ENCODE data around the gene MGMT.

The MGMT gene

DNA sequence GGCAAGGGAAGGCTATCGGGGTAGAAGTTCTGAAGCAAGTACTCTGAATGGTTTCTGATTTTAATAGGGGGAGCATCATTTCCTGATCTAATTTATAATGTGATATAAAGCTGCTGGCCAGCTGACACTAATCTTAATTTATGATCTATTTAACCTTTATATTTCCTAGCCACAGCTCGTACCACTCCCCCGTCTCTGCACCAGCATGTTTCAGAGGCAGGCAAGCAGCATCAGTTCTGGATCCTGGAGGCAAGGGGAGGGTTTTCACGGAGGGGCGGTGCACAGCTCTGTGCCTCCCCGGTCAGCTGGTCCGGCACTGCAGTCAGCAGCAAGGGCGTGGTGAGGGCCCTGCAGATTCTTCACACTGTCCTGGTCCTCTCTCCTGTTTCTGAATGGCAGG is 30.0 kb downstream of the MGMT start:
- DNase-seq = no peak

DNA sequence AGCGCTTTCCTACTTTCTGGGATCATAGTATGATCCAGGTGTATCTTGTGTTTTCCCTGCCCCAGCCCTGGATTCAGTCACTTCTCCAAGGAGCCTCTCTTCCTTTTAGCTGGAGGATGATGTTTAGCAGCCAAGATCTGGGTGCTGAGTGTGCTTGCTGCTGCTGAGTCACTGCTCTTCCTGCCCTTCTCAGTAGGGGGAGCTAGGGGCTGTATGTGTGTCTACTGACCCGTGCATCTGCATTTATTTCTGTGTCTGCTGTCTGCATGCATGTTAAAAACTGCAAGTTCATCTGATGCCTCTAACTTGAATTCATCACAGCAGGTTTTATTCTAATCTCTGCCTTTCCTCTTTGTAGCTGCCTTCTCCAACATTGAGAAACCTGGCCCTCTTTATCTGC is 31.6 kb downstream of the MGMT start:
- no peak for DNase-seq

DNA sequence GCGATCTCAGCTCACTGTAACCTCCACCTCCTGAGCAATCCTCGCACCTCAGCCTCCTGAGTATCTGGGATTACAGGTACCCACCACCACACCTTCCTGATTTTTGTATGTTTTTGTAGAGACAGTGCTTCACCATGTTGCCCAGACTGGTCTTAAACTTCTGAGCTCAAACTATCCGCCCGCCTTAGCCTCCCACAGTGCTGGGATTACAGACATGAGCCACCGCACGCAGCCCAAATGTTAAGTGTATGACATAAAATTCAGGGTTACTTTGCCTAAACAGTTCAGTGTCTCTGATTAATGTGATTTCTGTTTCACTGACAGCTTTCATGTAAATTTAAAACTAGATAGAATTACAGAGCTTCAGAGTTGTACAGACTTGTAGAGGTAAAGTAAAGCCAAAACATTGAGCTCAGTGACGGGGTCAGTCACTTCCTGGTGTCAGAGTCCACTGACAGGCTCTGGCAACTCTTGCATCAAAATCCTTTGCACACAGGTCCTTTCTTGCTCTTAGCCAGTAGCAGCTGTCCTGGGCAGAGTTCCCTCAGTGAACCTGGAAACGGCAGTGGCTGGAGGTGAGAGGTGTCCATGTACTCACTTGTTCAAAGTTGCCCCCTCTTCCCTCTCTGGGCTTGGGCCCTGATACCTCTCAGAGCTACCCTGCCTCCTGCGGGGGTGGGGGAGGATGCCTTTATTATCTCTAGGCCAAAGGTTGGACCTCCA is 33.7 kb downstream of the MGMT start:
- no peak for DNase-seq

DNA sequence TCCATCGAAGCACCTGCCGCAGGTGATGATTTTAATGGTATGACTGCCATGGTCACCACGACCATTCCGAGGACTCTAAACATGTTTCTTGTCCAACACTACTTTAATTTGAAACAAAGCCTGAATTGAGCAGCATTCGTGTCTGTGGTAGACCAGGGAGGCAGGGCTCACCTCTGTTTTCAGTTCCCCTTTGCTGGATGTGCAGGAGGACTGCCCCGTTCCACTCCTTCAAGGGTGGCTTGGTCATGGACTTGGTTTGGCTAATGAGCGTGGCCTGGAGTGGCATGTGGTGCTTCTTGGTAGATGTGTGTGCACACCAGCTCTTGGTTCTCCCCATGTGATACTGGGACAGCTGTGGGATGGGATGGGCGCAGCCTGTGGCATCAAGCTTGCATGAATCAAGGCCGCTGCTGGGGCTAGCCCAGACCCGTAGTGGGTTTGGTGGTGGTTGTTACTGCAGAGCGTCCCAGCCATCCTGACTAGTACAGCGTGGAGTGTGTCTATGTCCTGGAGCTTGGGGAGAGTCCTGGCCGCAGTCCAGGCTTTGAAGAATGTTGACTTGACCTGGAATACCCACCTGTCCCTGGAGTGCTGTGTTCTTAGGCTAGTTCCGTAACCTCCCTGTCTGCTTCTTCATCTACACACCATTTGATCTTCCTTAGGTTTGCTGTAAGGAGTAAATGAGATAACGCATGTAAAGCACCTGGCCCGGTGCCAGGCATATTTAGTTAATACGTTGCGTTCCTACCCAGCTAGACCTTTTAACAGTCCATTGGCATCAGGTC is 34.8 kb downstream of the MGMT start:
- DNase-seq = no peak

DNA sequence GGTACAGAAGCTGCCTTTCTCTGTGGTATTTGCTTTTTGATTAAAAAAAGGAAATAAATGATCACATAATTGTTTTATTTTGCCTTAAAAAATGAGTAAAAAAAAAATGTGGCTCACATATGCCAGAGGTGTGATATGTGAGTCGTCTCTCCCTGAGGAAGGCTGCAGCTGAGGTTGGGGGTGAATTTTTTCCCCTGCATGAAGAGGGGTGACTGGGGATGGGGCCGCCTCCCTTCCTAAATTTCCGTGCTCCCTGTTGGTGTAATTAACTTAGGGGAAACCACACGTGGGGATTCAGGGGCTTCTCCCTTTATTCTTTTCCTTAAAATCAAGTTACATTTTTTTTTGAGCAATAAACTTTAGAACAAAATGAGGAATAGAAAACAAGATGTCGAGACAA is 35.4 kb downstream of the MGMT start:
- DNase-seq = no peak

DNA sequence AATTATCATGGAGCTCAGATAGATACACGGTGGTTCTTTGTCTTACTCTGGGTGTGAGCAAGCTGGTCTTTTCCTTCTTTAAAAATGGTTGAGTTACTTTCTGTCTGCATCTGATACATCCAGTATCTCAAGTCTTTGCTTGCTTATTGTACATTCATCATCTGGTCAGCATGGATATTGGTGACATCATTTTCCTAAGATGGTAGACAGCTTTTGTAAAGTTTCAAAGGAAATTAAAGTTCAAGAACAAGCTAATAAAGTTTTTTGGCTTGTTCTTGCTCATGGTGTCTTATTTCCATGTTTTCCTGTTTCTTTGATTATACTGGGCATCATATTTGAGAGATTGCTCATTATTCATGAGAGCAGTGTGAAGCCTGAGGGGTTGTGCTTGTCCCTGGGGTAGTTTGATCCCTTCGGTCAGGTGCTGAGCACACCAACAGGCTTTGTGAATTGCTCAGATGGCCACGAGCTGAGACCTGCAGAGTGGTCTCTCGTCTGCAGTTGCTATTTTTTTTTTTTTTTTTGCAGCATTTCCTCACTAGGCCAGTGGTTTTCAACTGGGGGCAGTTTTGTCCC is 38.5 kb downstream of the MGMT start:
- DNase-seq = no peak

DNA sequence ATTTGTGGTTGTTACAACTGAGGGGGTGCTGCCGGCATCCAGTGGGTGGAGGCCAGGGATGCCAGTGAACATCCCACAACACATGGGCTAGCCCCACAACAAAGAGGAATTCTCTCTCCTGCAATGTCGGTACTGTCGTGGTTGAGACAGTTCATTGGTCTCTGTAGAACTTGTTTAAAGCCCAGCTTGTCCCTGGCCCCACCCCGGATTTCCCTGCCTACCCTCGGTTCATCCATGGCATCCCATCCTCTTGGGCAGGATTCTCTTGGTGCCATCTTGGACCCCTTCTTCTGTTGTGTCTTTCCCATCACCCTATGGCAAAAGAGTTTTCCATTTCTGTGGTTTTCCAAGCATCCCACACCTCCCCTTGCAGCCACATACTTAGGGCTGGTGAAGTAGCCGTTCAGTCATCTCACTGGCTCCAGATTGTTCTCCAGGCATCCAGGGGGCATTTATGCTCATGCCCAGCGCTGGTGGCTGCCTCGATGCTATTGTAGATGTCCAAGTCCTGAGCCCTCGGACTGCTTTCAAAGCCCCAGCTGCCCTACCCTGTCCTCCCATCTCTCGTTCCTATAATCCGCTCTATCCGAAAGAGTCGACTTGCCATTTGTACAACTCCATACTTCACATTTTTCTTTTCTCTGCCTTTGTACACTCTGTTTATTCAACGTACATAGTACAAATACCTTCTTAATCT is 39.2 kb downstream of the MGMT start:
- no peak for DNase-seq

DNA sequence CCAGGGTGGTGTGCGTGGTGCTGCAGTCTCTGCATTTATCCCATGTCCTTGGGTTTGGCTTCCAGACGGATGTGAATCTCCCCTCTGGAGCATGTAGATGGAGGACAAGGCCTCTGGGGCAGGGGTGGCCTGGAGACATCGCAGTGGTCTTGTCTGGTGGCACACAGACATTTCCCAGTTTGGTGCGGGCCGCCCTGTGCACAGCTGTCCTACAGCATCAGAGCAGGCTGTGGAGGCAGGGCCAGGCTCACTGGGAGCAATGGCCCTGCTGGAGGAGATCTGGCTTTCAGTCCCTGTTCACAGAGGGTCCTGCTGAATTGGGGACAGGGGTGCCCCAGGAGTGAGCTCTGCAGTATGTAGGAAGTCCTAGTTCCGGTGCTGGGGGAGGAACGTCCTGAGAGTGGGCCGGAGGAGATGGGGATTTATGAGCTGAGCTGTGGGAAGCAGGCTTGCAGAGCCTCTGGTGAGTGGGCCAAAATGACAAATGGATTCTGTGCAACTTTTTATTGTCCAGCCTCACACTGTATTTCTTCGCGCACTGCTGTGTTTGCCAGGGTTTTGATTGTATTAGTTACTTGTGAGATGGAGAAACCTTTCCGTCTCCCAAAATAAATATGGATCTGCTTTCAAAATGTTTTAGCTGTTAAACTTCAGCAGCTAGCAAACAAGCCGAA is 40.3 kb downstream of the MGMT start:
- DNase-seq = no peak

DNA sequence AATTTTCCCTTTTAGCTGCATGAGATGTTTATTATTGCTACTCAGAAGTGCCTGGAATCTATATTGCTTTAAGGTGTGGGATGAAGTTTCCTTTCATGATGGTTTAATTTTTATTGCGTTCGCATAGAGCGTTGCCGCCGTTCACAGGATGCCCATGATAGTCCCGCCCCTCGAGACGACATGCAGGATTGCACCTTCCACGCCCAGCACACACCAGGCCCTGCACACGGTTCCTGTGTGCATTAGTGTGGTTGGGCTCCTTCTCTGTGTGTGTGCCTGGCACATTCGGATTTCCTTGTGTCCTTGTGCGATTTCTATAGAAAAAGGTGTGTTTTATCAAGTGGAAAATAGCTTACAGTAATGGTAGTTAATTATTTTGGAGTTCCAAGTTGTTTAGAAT is 42.1 kb downstream of the MGMT start:
- no peak for DNase-seq

DNA sequence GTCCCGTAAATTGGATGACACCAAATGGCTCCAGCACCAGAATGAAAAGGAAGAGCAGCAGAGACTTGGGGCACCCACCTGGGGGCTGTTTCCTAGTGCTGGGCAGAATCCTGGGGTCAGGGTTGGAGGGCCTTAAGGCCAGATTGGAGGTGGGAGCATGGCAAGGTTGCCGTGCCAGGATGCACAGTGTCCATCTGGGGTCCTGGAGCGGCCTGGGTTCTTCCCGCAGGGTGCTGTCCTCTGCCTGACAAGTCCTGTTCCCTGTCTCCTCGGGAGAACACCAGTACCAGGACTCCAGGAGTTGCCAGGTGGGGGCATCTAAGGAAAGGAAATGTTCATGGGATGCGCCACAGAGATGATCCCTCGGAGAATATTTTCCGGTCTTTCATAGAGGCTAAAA is 42.8 kb downstream of the MGMT start:
- DNase-seq = no peak

DNA sequence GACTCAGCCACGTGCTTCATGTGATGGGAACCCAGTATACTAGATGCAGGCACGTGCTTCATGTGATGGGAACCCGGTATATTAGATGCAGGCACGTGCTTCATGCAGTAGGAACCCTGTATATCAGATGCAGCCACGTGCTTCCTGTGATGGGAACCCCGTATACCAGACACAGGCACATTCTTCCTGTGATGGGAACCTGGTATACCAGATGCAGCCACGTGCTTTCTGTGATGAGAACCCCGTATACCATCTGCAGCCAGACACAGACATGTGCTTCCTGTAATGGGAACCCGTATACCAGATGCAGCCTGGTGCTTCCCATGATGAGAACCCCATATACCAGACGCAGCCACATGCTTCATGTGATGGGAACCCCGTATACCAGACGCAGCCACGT is 44.0 kb downstream of the MGMT start:
- no peak for DNase-seq

DNA sequence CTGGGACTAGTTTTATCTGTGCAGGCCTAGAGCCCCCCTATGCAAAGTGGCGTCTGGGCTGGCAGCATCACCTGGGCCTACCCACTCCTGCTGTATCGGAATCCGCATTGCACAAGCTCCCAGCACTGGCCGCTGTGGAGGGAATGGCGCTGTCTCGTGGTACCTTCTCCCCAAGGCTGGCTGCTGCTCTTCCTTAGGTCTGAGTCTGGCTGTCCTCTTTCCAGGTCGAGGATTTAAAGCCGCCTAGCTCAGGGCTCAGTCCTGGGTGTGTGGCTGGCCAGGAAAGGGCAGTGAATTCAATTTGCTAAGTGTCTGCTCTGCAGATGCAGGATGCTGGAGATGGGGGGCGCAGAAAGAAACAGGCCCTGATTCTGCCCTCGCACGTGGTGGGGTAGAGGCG is 44.7 kb downstream of the MGMT start:
- DNase-seq = no peak

DNA sequence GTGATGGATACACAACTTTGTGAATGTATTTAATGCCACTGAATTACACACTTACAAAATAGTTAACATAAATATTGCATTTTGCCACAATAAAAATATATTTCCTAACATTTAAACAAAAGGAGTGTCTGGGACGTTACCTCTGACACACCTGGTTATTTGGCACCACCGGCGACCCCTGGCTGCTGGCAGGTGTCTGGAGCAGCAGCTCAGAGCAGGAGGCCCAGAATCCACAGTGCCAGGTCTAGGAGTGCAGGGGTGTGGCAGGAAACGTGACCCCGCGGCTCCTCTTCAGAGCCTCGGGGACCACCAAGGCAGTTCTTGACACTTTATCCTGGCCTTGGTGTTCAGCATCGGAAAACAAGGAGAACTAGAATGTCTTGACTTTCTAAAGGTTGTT is 46.3 kb downstream of the MGMT start:
- DNase-seq = no peak

DNA sequence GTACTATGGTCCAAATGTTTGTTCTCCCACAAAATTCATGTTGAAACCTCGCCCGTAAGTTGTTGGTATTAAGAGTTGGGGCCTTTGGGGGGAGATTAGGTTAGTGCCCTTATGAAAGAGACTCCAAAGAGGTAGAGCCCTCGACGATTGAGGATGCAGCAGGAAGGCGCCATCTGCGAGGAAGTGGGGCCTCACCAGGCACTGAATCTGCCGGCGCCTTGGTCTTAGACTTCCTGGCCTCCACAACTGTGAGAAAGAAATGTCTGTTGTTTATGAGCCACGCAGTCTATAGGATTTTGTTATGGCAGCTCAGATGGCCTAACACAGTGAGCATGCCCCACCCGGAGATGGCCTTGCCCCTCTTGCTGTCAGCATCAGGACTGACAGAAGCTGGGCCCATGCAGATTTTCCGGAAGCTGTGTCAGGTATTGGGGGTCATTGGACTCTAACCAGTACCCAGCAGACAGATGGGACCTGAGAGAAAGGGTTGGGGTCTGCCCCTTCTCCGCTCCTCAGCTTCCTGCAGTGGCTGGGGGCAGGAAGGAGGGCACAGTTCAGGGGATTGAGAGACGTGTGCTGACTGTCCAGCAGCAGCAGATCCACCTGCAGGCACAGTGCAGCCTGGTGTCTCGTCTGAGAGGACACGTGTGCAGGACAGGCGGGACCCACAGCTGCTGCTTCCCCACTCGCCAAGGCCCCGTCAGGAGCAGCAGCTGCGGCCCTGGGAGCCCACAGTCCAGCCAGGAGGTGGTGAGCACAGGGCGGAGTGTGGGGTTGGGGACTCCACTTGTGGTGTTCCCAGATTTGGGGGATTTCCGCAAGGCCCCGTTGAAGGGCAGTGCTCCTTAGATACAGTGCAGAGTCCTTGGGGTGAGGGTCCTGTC is 47.8 kb downstream of the MGMT start:
- no peak for DNase-seq

DNA sequence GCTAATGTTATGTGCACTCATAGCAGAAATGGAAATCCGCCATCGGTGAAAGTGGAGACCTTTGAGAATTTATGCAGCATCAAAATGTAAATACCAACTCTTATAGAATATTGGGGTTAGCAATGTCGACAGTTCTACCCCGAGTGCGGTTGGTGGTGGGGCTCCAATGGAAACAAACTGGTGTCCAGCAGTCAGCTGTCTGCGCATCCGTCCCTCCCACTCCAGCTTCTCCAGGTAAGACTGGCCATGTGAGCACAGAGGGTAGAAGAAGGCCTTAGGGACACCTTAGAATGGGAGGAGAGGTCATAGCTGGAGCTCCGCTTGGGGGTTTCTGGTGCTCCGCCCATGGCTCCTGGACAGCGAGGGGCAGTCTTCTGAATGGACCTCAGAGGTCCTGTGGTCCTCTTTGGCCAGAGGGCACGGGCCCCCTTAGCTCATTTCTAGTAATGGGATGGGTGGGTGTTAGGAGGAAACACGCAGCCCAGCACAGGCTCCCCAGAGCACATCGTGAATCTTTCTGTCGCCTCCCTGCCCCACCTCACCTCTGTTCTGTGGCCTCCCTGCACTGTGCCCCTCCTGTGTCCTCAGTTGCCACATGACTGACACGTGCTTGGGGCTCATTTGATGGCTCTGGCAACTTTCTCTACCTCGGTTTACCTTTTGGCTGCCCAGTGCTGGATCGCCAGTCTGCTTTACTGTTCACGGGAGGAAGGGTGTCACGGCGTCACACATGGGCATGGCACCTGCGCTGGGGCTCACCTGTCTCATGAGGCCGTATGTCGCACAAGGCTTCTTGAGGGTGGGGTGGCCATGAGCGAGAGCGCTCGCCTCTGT is 50.0 kb downstream of the MGMT start:
- no peak for DNase-seq

DNA sequence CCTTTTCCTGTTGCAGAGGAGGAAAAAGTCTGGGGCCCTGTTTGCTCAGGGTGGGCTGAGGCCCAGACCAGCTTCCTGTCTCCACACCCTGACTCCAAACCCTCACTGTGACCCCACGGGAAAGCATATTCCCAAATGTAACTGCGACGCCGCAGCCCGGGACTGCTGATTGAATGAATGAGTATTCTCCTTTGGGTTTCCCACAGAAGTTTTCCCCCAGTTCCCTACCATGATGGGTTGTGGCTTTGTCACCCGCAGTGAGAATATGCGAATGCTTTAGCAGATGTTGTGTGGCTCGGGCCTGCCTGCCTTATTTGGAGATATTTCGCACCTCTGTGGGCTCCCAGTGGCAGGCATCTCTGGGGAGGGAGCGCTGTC is 50.6 kb downstream of the MGMT start:
- DNase-seq = no peak

DNA sequence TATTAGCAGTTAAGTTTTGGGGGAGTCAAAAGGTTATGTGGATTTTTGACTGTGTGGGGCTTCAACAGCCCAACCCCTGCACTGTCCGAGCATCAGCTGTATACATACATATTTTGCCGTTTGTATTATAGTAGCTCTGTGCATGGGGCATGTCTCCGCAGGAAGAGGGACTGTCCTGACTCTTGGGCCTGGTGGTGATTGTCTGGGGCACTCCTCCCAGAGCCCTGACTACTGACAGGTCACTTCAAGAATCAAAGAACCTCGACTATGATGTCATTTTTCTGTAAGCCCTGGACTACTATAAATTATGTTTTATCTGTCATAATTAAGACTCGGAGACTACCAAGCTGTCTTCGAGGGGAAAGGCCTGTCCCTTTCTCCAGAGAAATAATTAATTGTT is 51.8 kb downstream of the MGMT start:
- no peak for DNase-seq

DNA sequence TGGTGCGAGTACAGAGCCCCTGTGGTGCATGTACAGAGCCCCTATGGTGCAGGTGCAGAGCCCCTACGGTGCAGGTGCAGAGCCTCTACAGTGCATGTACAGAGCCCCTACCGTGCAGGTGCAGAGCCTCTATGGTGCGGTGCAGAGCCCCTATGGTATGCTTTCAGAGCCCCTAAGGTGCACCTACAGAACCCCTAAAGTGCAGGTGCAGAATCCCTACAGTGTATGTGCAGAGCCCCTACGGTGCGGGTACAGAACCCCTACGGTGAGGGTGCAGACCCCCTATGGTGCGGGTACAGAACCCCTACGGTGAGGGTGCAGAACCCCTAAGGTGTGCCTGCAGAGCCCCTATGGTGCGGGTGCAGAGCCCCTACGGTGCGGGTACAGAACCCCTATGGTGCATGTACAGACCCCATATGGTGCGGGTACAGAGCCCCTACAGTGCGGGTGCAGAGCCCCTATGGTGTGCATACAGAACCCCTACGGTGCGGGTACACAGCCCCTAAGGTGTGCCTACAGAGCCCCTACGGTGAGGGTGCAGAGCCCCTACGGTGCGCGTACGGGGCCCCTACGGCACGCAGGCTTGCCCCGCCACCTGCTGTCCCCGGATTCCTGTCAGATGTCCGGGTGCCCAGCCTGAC is 53.5 kb downstream of the MGMT start:
- DNase-seq = no peak

DNA sequence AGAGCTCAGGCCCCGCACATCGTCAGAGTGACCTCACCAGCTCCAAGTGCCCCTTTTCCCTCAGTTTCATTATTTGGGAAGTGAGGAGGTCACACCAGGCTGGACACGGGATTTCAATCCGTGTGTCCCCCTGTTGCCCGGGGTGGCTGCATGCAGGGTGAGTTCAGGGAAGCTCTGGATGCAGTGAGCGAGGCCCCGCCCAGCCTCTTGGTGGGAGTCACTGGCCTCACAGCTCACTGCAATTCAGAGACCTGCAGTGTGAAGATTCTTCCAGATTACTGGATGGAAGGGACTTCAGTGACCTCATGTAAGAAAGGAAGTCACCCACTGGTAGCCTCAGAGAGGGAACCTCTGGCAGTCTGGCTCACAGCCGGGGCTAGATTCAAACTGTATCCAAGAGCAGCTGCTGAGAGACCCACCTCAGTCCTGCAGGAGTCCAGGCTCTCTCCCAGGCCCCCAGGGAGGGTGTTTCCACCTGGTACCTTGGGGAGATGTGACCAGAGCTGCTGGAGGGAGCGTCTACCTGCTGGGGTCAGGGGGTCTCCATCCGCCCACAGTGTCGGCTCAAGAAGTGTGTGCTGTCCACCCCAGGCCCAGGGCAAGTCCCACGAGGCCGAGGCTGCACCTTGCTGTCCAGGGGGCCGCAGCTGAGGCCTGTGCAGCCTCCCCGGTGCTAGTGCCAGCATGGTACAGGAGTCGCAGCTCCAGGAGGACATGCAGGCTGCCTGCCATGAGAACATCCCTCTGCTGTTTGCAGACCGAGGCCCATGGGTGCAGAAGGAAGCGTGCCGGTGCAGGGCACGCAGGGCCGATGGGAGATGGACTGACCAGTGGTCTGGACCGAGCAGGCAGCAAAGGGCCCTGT is 54.4 kb downstream of the MGMT start:
- DNase-seq = no peak
